HG03135 (cell line): ENCODE data around the gene APOBEC3B.
"Not testable (repeated sequence)": the region's sequence is repeated elsewhere in the genome, so short reads cannot be mapped to it uniquely, and the experiment has no call there.

Experiments
- ATAC-seq: cut with Tn5 transposase; IDR thresholded peaks from one replicate; pipeline ENCODE4 v1.9.1; 2021; ENCODE audit warnings: mild to moderate bottlenecking, moderate library complexity; ENCODE audit not compliant: unreplicated experiment

APOBEC3B gene

GRCh38 chr22:38965614-38966379, 16.4 kb upstream of the APOBEC3B start:
- no peak for ATAC-seq

- ATAC-seq: no peak
Observed at GRCh38 chr22:38966380-38966702, 15.8 kb upstream of the APOBEC3B start.

- ATAC-seq: no peak
Observed at GRCh38 chr22:38966942-38967341, 15.2 kb upstream of the APOBEC3B start.

GRCh38 chr22:38967451-38968450, 14.4 kb upstream of the APOBEC3B start:
- no peak for ATAC-seq

GRCh38 chr22:38968801-38969200, 13.3 kb upstream of the APOBEC3B start:
- no peak for ATAC-seq

GRCh38 chr22:38970551-38970950, 11.6 kb upstream of the APOBEC3B start:
- no peak for ATAC-seq

- no peak for ATAC-seq
Observed at GRCh38 chr22:38971202-38971601, 10.9 kb upstream of the APOBEC3B start.

- ATAC-seq: no peak
Observed at GRCh38 chr22:38971791-38972190, 10.4 kb upstream of the APOBEC3B start.

- ATAC-seq: no peak
Observed at GRCh38 chr22:38972558-38972957, 9.6 kb upstream of the APOBEC3B start.

GRCh38 chr22:38973289-38974169, 8.6 kb upstream of the APOBEC3B start:
- ATAC-seq: no peak

- no peak for ATAC-seq
Observed at GRCh38 chr22:38974170-38974825, 7.8 kb upstream of the APOBEC3B start.

- no peak for ATAC-seq
Observed at GRCh38 chr22:38974826-38975175, 7.3 kb upstream of the APOBEC3B start.

- ATAC-seq: not testable (repeated sequence)
Observed at GRCh38 chr22:38977289-38977688, 4.9 kb upstream of the APOBEC3B start.

- ATAC-seq: not testable (repeated sequence)
Observed at GRCh38 chr22:38980587-38980986, 1.6 kb upstream of the APOBEC3B start.

- ATAC-seq: no peak
Observed at GRCh38 chr22:38981005-38981991, 849 bp upstream of the APOBEC3B start.

GRCh38 chr22:38984224-38984623, 2.1 kb downstream of the APOBEC3B start:
- no peak for ATAC-seq

- ATAC-seq: peak; percentile 57
Observed at GRCh38 chr22:38984784-38985757, 2.9 kb downstream of the APOBEC3B start.

GRCh38 chr22:38986629-38987028, 4.5 kb downstream of the APOBEC3B start:
- ATAC-seq: no peak
